GM12878 (cell line): ENCODE measurements around the gene NPM1. TPM values are rescaled to one million over a fixed set of nuclear protein-coding genes. Genes with fewer than 3 reads are reported as not detected.
"Not testable (repeated sequence)": the region's sequence is repeated elsewhere in the genome, so short reads cannot be mapped to it uniquely, and the experiment has no call there.

Experiments
- ATAC-seq: fragments of 200-7000 bp; cut with Tn5 transposase; 3 replicates; pipeline ENCODE4 v1.9.1; 2020; ENCODE audit warnings: mild to moderate bottlenecking, moderate library complexity
- BruUV-seq: library from RNA; stranded (reverse); fragments of 400-500 nt; replicated peaks from 2 replicates; lab custom pipeline; 2021; lab: Mats Ljungman, UMichigan
- CTCF ChIA-PET: fragments of 300-600 bp; sonication (Branson Sonifier 250); formaldehyde crosslinking; extraction: SDS; loops from one replicate; lab custom pipeline; 2021; ENCODE audit warnings: inconsistent platforms; lab: Yijun Ruan, JAX
- POLR2A ChIA-PET: fragments of 350-600 bp; formaldehyde crosslinking; extraction: SDS; loops from one replicate; lab custom pipeline; 2021; ENCODE audit warnings: inconsistent platforms; lab: Charles Lee
- RAD21 ChIA-PET: fragments of 300-600 bp; sonication (Branson Sonifier 250); formaldehyde crosslinking; loops from one replicate; lab custom pipeline; 2023; ENCODE audit warnings: antibody characterized with exemption; ENCODE audit not compliant: unreplicated experiment; lab: Charles Lee
- SMC1A ChIA-PET: fragments of 300-600 bp; sonication (Branson Sonifier 250); formaldehyde crosslinking; loops from one replicate; lab custom pipeline; 2023; ENCODE audit not compliant: unreplicated experiment, uncharacterized antibody; lab: Charles Lee
- DNase-seq: peaks from one replicate; pipeline ENCODE4 v3.0.0-alpha.2; 2011; ENCODE audit warnings: low read depth, low spot score
- FAIRE-seq: peaks from 3 replicates; lab custom pipeline; 2011; peaks lifted over from hg19 to GRCh38; lab: Jason Lieb, UNC
- H2AFZ ChIP-seq: 2 replicates; pipeline ENCODE4 v1.6.0; 2011; ENCODE audit warnings: low read depth, low read length, control low read depth; ENCODE audit not compliant: control insufficient read depth
- H3K27ac ChIP-seq: 2 replicates; pipeline ENCODE4 v1.5.1; 2011; ENCODE audit warnings: control low read depth; ENCODE audit not compliant: control insufficient read depth, insufficient read depth
- H3K27me3 ChIP-seq, 2 experiments: replicated peaks in 1 of 2; 2 replicates each; pipeline versions ENCODE4 v1.6.0 to v1.6.1; 2011; ENCODE audit warnings: low read length in 1 of 2; ENCODE audit not compliant: control insufficient read depth in 2 of 2, insufficient read depth in 2 of 2
- H3K36me3 ChIP-seq, 2 experiments: 2 replicates each; pipeline ENCODE4 v1.5.1; 2011; ENCODE audit warnings: low read length in 1 of 2; ENCODE audit not compliant: control insufficient read depth in 2 of 2, insufficient read depth in 2 of 2
- H3K4me1 ChIP-seq: 2 replicates; pipeline ENCODE4 v1.6.1; 2011; ENCODE audit warnings: mild to moderate bottlenecking, low read length, moderate library complexity, mixed read lengths; ENCODE audit not compliant: control insufficient read depth, insufficient read depth
- H3K4me2 ChIP-seq: 2 replicates; pipeline ENCODE4 v1.6.0; 2011; ENCODE audit warnings: control low read depth; ENCODE audit not compliant: control insufficient read depth, insufficient read depth
- H3K4me3 ChIP-seq: fragments of 200-600 bp; sonication (generic); 2 replicates; pipeline ENCODE4 v1.5.1; 2016
- H3K79me2 ChIP-seq: 2 replicates; pipeline ENCODE4 v1.6.0; 2011; ENCODE audit warnings: low read length; ENCODE audit not compliant: control insufficient read depth, insufficient read depth
- H3K9ac ChIP-seq: 2 replicates; pipeline ENCODE4 v1.8.0; 2011; ENCODE audit warnings: low read length, control low read depth, mixed read lengths; ENCODE audit not compliant: control insufficient read depth, insufficient read depth
- H3K9me3 ChIP-seq: replicated peaks from 3 replicates; pipeline ENCODE4 v1.5.1; 2011; ENCODE audit warnings: mild to moderate bottlenecking, low read length; ENCODE audit not compliant: control insufficient read depth, insufficient read depth
- H4K20me1 ChIP-seq: 2 replicates; pipeline ENCODE4 v1.6.0; 2011; ENCODE audit not compliant: control insufficient read depth, insufficient read depth
- POLR2AphosphoS5 ChIP-seq: IDR thresholded peaks from 2 replicates; pipeline ENCODE4 v1.6.1; 2011; ENCODE audit warnings: mild to moderate bottlenecking, low read length, inconsistent platforms
- WGBS: methylation state at CpG from one replicate; pipeline ENCODE4 v1.1.6; 2016; ENCODE audit warnings: low lambda C conversion rate; ENCODE audit not compliant: insufficient replicate concordance, insufficient coverage; ENCODE audit errors: missing lambda C conversion rate; 5-methylcytosine and 5-hydroxymethylcytosine counted together
- in situ Hi-C: fragments of 300-500 bp; cut with MboI; formaldehyde crosslinking; loops from 9 replicates; pipeline ENCODE4 v1.14.3; 2018; ENCODE audit warnings: mixed read lengths
- intact Hi-C: fragments of 100-400 bp; cut with micrococcal nuclease; formaldehyde crosslinking; loops from one replicate; pipeline ENCODE4 v1.14.2; 2022; ENCODE audit not compliant: unreplicated experiment
- polyA plus RNA-seq, 11 experiments: library from polyadenylated mRNA; depleted of rRNA in 4 of 11; unstranded in 6 of 11; stranded (reverse) in 5 of 11; fragments of >200 nt; fragmentation: Nextera tagmentation in 4 of 11; fragmentation: Illumina TruSeq in 1 of 11; extraction: Ambion mirVana in 4 of 11; extraction: Trizol in 1 of 11; gene quantifications; 1 replicate in 1 of 11; 2 replicates in 10 of 11; pipeline versions ENCODE4 v1.2.1 to v1.2.3, GENCODE V29; 2011 to 2016; ENCODE audit warnings: inconsistent platforms in 2 of 11, missing spikeins in 2 of 11, low read depth in 1 of 11
- total RNA-seq, 4 experiments: library from RNA; depleted of rRNA in 3 of 4; stranded (reverse); fragments of >200 nt in 3 of 4; fragmentation: Illumina TruSeq in 1 of 4; extraction: Trizol in 1 of 4; gene quantifications; 2 replicates each; pipeline versions ENCODE4 v1.2.1 to v1.2.3, GENCODE V29; 2013 to 2021
- TF ChIP-seq, protein P1 (sequence below): fragments of 450-650 bp; IDR thresholded peaks from 2 replicates; pipeline ENCODE4 v1.6.1; 2016; ENCODE audit warnings: mild to moderate bottlenecking, moderate library complexity, borderline replicate concordance

NPM1 gene
- total and polyA plus RNA-seq, 10 of the 15 experiments (the other 5 are each of a cell fraction or from before 2014, with no cell fraction given), result 1,843 to 5,466 (median 2,866) TPM

DNA sequence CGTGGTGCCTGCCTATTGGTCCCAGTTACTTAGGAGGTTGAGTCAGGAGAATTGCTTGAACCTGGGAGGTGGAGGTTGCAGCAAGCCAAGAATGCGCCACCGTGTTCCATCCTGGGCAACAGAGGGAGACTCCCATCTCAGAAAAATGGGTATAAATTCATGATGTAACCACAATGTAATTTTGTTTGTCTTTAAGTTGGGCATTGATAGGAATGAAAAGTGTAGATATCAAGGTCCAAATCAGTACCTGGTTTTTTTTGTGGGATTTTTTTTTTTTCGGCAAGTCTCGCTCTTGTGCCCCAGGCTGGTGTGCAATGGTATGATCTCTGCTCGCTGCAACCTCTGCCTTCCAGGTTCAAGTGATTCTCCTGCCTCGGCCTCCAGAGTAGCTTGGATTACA, 7.4 kb downstream of the NPM1 start (continued):
- TF ChIP-seq, protein P1, sequence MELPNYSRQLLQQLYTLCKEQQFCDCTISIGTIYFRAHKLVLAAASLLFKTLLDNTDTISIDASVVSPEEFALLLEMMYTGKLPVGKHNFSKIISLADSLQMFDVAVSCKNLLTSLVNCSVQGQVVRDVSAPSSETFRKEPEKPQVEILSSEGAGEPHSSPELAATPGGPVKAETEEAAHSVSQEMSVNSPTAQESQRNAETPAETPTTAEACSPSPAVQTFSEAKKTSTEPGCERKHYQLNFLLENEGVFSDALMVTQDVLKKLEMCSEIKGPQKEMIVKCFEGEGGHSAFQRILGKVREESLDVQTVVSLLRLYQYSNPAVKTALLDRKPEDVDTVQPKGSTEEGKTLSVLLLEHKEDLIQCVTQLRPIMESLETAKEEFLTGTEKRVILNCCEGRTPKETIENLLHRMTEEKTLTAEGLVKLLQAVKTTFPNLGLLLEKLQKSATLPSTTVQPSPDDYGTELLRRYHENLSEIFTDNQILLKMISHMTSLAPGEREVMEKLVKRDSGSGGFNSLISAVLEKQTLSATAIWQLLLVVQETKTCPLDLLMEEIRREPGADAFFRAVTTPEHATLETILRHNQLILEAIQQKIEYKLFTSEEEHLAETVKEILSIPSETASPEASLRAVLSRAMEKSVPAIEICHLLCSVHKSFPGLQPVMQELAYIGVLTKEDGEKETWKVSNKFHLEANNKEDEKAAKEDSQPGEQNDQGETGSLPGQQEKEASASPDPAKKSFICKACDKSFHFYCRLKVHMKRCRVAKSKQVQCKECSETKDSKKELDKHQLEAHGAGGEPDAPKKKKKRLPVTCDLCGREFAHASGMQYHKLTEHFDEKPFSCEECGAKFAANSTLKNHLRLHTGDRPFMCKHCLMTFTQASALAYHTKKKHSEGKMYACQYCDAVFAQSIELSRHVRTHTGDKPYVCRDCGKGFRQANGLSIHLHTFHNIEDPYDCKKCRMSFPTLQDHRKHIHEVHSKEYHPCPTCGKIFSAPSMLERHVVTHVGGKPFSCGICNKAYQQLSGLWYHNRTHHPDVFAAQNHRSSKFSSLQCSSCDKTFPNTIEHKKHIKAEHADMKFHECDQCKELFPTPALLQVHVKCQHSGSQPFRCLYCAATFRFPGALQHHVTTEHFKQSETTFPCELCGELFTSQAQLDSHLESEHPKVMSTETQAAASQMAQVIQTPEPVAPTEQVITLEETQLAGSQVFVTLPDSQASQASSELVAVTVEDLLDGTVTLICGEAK, result no peak

DNA sequence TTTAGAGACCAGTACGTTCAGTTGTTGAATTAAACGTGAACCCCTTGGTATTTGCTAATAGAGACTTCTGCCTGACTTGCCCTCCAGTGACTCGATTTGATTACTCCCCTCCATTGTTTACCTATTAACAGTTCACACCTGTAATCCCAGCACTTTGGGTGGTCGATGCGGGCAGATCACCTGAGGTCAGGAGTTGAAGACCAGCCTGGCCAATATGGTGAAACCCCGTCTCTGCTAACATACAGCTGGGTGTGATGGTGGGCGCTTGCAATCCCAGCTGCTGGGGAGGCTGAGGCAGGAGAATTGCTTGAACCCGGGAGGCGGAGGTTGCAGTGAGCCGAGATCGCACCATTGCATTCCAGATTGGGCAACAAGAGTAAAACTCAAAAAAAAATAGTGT, 8.9 kb downstream of the NPM1 start:
- BruUV-seq, H3K4me1 ChIP-seq, H3K9ac ChIP-seq, FAIRE-seq, H2AFZ ChIP-seq, in situ Hi-C loops, H3K27me3 ChIP-seq, H3K27ac ChIP-seq, SMC1A ChIA-PET, H3K9me3 ChIP-seq, CTCF ChIA-PET, intact Hi-C loops, ATAC-seq, DNase-seq: not testable (repeated sequence)
- peaks cover 28 to 51% of the 10 kb centered on the region in 2 experiments for H3K36me3 ChIP-seq
- TF ChIP-seq POLR2AphosphoS5, result 0 out of 2 replicates have a peak, but pooled peaks have one; percentile 8
- peak overlapping the region; percentile 35; the same call in 1 of the 2 replicates for H3K4me3 ChIP-seq
- H4K20me1 ChIP-seq, result peaks cover 15% of the 10 kb centered on the region; the same call in 1 of the 2 replicates
- RAD21 ChIA-PET, result interaction anchor here (0.6 to 1.2 kb wide), 2 partner anchors 9 kb away, joined by 3 read pairs; partner anchors contain the start of gene NPM1
- peak overlapping the region; percentile 54; the same call in 1 of the 2 replicates for H3K4me2 ChIP-seq
- POLR2A ChIA-PET, result interaction anchor here (1.3 kb wide), 1 partner anchor 10 kb away, joined by 3 read pairs; no protein-coding TSS in a partner anchor
- WGBS, result 75% methylated on average over 8 of the region's 11 CpGs
- peaks cover 94% of the 10 kb centered on the region for H3K79me2 ChIP-seq
